Loucy (cell line): ENCODE measurements around the gene ZNF319.

Experiments
- H2AFZ ChIP-seq: fragments of 200-600 bp; sonication (generic); 2 replicates; pipeline ENCODE4 v1.6.0; 2016; ENCODE audit warnings: antibody characterized with exemption, mild to moderate bottlenecking, low read length, moderate library complexity
- H3F3A ChIP-seq: fragments of 200-600 bp; 2 replicates; pipeline ENCODE4 v1.6.0; 2016; ENCODE audit warnings: antibody characterized with exemption, low read depth, mild to moderate bottlenecking
- H3K27me3 ChIP-seq: fragments of 200-600 bp; sonication (generic); 2 replicates; pipeline ENCODE4 v1.6.1; 2014; ENCODE audit warnings: low read length, mild to moderate bottlenecking; ENCODE audit not compliant: insufficient read depth, poor library complexity, severe bottlenecking
- H3K36me3 ChIP-seq: fragments of 200-600 bp; sonication (generic); 2 replicates; pipeline ENCODE4 v1.6.1; 2016; ENCODE audit warnings: low read length; ENCODE audit not compliant: insufficient read depth
- H3K4me1 ChIP-seq: fragments of 200-600 bp; sonication (generic); 2 replicates; pipeline ENCODE4 v1.5.1; 2014; ENCODE audit warnings: low read length, mild to moderate bottlenecking; ENCODE audit not compliant: insufficient read depth, poor library complexity, severe bottlenecking
- H3K4me2 ChIP-seq: fragments of 200-600 bp; sonication (generic); 2 replicates; pipeline ENCODE4 v1.6.0; 2014; ENCODE audit warnings: antibody characterized with exemption, low read length, low read depth, mild to moderate bottlenecking; ENCODE audit not compliant: poor library complexity, severe bottlenecking
- H3K4me3 ChIP-seq: fragments of 200-600 bp; sonication (generic); 2 replicates; pipeline ENCODE4 v1.5.1; 2014; ENCODE audit warnings: low read length, mild to moderate bottlenecking, mixed read lengths; ENCODE audit not compliant: poor library complexity, severe bottlenecking
- H3K79me2 ChIP-seq: fragments of 200-600 bp; sonication (generic); 2 replicates; pipeline ENCODE4 v1.6.1; 2014; ENCODE audit warnings: low read length; ENCODE audit not compliant: insufficient read depth
- H3K9ac ChIP-seq: fragments of 200-600 bp; sonication (generic); 2 replicates; pipeline ENCODE4 v1.6.0; 2014; ENCODE audit warnings: mild to moderate bottlenecking, low read depth, low read length, moderate library complexity; ENCODE audit not compliant: poor library complexity, severe bottlenecking
- H3K9me2 ChIP-seq: fragments of 200-600 bp; sonication (generic); replicated peaks from 2 replicates; pipeline ENCODE4 v1.6.1; 2016; ENCODE audit warnings: low read depth, low read length, mixed read lengths
- H3K9me3 ChIP-seq: fragments of 200-600 bp; sonication (generic); 2 replicates; pipeline ENCODE4 v1.6.1; 2014; ENCODE audit warnings: mild to moderate bottlenecking, antibody characterized with exemption, low read length, low read depth; ENCODE audit not compliant: insufficient read depth
- H4K20me1 ChIP-seq: fragments of 200-600 bp; sonication (generic); 2 replicates; pipeline ENCODE4 v1.6.0; 2014; ENCODE audit warnings: antibody characterized with exemption, low read length, mild to moderate bottlenecking; ENCODE audit not compliant: insufficient read depth, poor library complexity, severe bottlenecking
- CTCF ChIP-seq: fragments of 200-600 bp; sonication (generic); conservative IDR thresholded peaks from 2 replicates; pipeline ENCODE4 v1.5.1; 2014; ENCODE audit warnings: mild to moderate bottlenecking, antibody characterized with exemption, low read length
- EZH2phosphoT487 ChIP-seq: fragments of 200-600 bp; IDR thresholded peaks from 2 replicates; pipeline ENCODE4 v1.6.1; 2018; ENCODE audit warnings: antibody characterized with exemption, mild to moderate bottlenecking, moderate library complexity, borderline replicate concordance

Gene ZNF319

GRCh38 chr16:57960310-57960709 is 40.2 kb downstream of the ZNF319 start:
- TF ChIP-seq CTCF: no peak
- TF ChIP-seq EZH2phosphoT487: no peak
- Histone ChIP-seq H3K27me3 (no peaks in the 10 kb centered on the region), H3K4me1 (no peaks in the 10 kb centered on the region), H3K9ac (no peak overlapping the region), H3K36me3 (no peaks in the 10 kb centered on the region), H3K4me3 (no peak overlapping the region), H3K79me2 (no peaks in the 10 kb centered on the region), H4K20me1 (no peaks in the 10 kb centered on the region), H3K4me2 (no peak overlapping the region), H3F3A (no peaks in the 10 kb centered on the region), H3K9me3 (no peaks in the 10 kb centered on the region), H3K9me2 (no peaks in the 10 kb centered on the region), H2AFZ (no peak overlapping the region)

GRCh38 chr16:57959804-57960203 is 40.7 kb downstream of the ZNF319 start:
- no peaks in the 10 kb centered on the region for H3K9me3 ChIP-seq
- H3K4me1 ChIP-seq: no peaks in the 10 kb centered on the region
- H3K4me3 ChIP-seq: no peak overlapping the region
- H3K36me3 ChIP-seq: no peaks in the 10 kb centered on the region
- no peaks in the 10 kb centered on the region for H3K9me2 ChIP-seq
- no peak overlapping the region for H3K9ac ChIP-seq
- no peak overlapping the region for H3K4me2 ChIP-seq
- no peaks in the 10 kb centered on the region for H3K27me3 ChIP-seq
- TF ChIP-seq CTCF (no peak), EZH2phosphoT487 (no peak)
- no peak overlapping the region for H2AFZ ChIP-seq
- no peaks in the 10 kb centered on the region for H3K79me2 ChIP-seq
- H3F3A ChIP-seq: no peaks in the 10 kb centered on the region
- no peaks in the 10 kb centered on the region for H4K20me1 ChIP-seq

GRCh38 chr16:57959121-57959520 is 41.4 kb downstream of the ZNF319 start:
- H3K27me3 ChIP-seq: no peaks in the 10 kb centered on the region
- no peak overlapping the region for H3K4me3 ChIP-seq
- no peaks in the 10 kb centered on the region for H3K9me2 ChIP-seq
- H3K9me3 ChIP-seq: no peaks in the 10 kb centered on the region
- H3K4me1 ChIP-seq: no peaks in the 10 kb centered on the region
- TF ChIP-seq CTCF (no peak), EZH2phosphoT487 (no peak)
- H3K79me2 ChIP-seq: no peaks in the 10 kb centered on the region
- no peak overlapping the region for H3K4me2 ChIP-seq
- H4K20me1 ChIP-seq: no peaks in the 10 kb centered on the region
- H3K9ac ChIP-seq: no peak overlapping the region
- H2AFZ ChIP-seq: no peak overlapping the region
- H3K36me3 ChIP-seq: no peaks in the 10 kb centered on the region
- no peaks in the 10 kb centered on the region for H3F3A ChIP-seq
